HepG2 (cell line): ENCODE measurements around the gene GIPC1. TPM values are rescaled to one million over a fixed set of nuclear protein-coding genes. Genes with fewer than 3 reads are reported as not detected.

ENCODE experiments used
- ATAC-seq: fragments of 200-7000 bp; cut with Tn5 transposase; 3 replicates; pipeline ENCODE4 v1.9.1; 2020; ENCODE audit warnings: mild to moderate bottlenecking, moderate library complexity
- BruUV-seq: library from RNA; stranded (reverse); fragments of 400-500 nt; replicated peaks from 2 replicates; lab custom pipeline; 2021; lab: Mats Ljungman, UMichigan
- CTCF ChIA-PET: fragments of 300-600 bp; formaldehyde crosslinking; extraction: SDS; loops from one replicate; lab custom pipeline; 2021; ENCODE audit warnings: low total read pairs, inconsistent platforms, low intra/inter-chr PET ratio; lab: Yijun Ruan, JAX
- POLR2A ChIA-PET: fragments of 350-600 bp; sonication (Branson Sonifier 250); formaldehyde crosslinking; loops from one replicate; lab custom pipeline; 2020; ENCODE audit warnings: antibody characterized with exemption, inconsistent platforms; lab: Yijun Ruan, JAX
- DNase-seq: peaks from one replicate; pipeline ENCODE4 v3.0.0-alpha.2; 2015; ENCODE audit warnings: low spot score
- FAIRE-seq: peaks from 3 replicates; lab custom pipeline; 2011; peaks lifted over from hg19 to GRCh38; lab: Jason Lieb, UNC
- H2AFZ ChIP-seq: one replicate; pipeline ENCODE4 v1.6.1; 2011; ENCODE audit warnings: low read length, inconsistent platforms
- H3K27ac ChIP-seq: fragments of 300-600 bp; 3 replicates; pipeline ENCODE4 v1.8.0; 2011; ENCODE audit warnings: mixed run types, mild to moderate bottlenecking, mixed read lengths, low read length, inconsistent platforms; ENCODE audit not compliant: insufficient read depth; ENCODE audit errors: extremely low read length
- H3K27me3 ChIP-seq, 2 experiments: fragments of 200-600 bp in 1 of 2; 2 replicates in 1 of 2; 3 replicates in 1 of 2; pipeline versions ENCODE4 v1.6.0 to v1.8.0; 2011; ENCODE audit warnings: low read length in 2 of 2, mild to moderate bottlenecking in 2 of 2, moderate library complexity in 2 of 2, inconsistent platforms in 1 of 2; ENCODE audit not compliant: insufficient read depth in 2 of 2, control insufficient read depth in 1 of 2
- H3K36me3 ChIP-seq, 2 experiments: fragments of 200-600 bp in 1 of 2; replicated peaks in 1 of 2; 2 replicates in 1 of 2; 3 replicates in 1 of 2; pipeline versions ENCODE4 v1.5.1 to v1.8.0; 2011; ENCODE audit warnings: low read length in 2 of 2, inconsistent platforms in 1 of 2; ENCODE audit not compliant: insufficient read depth in 2 of 2, control insufficient read depth in 1 of 2
- H3K4me1 ChIP-seq: 2 replicates; pipeline ENCODE4 v1.5.1; 2012; ENCODE audit warnings: low read length, inconsistent platforms; ENCODE audit not compliant: insufficient read depth
- H3K4me2 ChIP-seq: 2 replicates; pipeline ENCODE4 v1.6.0; 2011; ENCODE audit warnings: low read depth, low read length, inconsistent platforms
- H3K4me3 ChIP-seq, 3 experiments: fragments of 200-600 bp in 1 of 3; sonication (generic), shearing (Covaris generic) in 1 of 3; replicated peaks in 1 of 3; 2 replicates each; pipeline ENCODE4 v1.5.1; 2011 to 2016; ENCODE audit warnings: low read length in 3 of 3, inconsistent platforms in 2 of 3, low read depth in 2 of 3, mild to moderate bottlenecking in 2 of 3, control low read depth in 1 of 3, mixed read lengths in 1 of 3; ENCODE audit not compliant: insufficient read depth in 1 of 3
- H3K79me2 ChIP-seq: one replicate; pipeline ENCODE4 v1.6.1; 2011; ENCODE audit warnings: low read length, inconsistent platforms; ENCODE audit not compliant: insufficient read depth
- H3K9ac ChIP-seq: 2 replicates; pipeline ENCODE4 v1.6.0; 2011; ENCODE audit warnings: mild to moderate bottlenecking, low read depth, low read length, inconsistent platforms; ENCODE audit not compliant: insufficient read depth
- H3K9me3 ChIP-seq: 2 replicates; pipeline ENCODE4 v1.5.1; 2012; ENCODE audit warnings: mild to moderate bottlenecking, low read length
- H4K20me1 ChIP-seq: 2 replicates; pipeline ENCODE4 v1.6.0; 2011; ENCODE audit warnings: inconsistent platforms, mild to moderate bottlenecking, low read length, moderate library complexity; ENCODE audit not compliant: insufficient read depth
- PCBP1 ChIP-seq: fragments of 200-400 bp; formaldehyde crosslinking; IDR thresholded peaks from 2 replicates; pipeline ENCODE4 v1.6.1; 2017; ENCODE audit warnings: mild to moderate bottlenecking, low read depth, low read length, borderline replicate concordance
- SOX5 ChIP-seq: IDR thresholded peaks from 2 replicates; pipeline ENCODE4 v1.6.1; 2016; ENCODE audit warnings: borderline replicate concordance
- WGBS: methylation state at CpG from one replicate; pipeline ENCODE4 v1.1.6; 2017; ENCODE audit warnings: low lambda C conversion rate; 5-methylcytosine and 5-hydroxymethylcytosine counted together
- in situ Hi-C: cut with HindIII; loops from 2 replicates; pipeline ENCODE4 v1.10.0; 2017; ENCODE audit warnings: low pct_unique_long_range_greater_than_20kb; ENCODE audit not compliant: extremely low pct_ligation_motif_present
- intact Hi-C: fragments of 100-400 bp; cut with micrococcal nuclease; formaldehyde crosslinking; loops from one replicate; pipeline ENCODE4 v1.10.0; 2022; ENCODE audit not compliant: unreplicated experiment
- polyA plus RNA-seq, 8 experiments: library from polyadenylated mRNA; depleted of rRNA in 3 of 8; stranded (reverse) in 7 of 8; unstranded in 1 of 8; fragments of >200 nt; fragmentation: Illumina TruSeq in 4 of 8; extraction: Trizol in 4 of 8; gene quantifications; 2 replicates each; pipeline versions ENCODE4 v1.2.1 to v1.2.3, GENCODE V29; 2011 to 2016; ENCODE audit warnings: low read depth in 4 of 8, missing spikeins in 1 of 8, mixed read lengths in 1 of 8; ENCODE audit not compliant: insufficient read depth in 1 of 8
- total RNA-seq, 5 experiments: library from RNA; depleted of rRNA; stranded (reverse); fragments of >200 nt; fragmentation: Illumina TruSeq; extraction: Trizol; gene quantifications; 2 replicates each; pipeline ENCODE4 v1.2.3, GENCODE V29; 2016; ENCODE audit warnings: low read depth in 1 of 5
- TF ChIP-seq, protein P1 (sequence below): sonication (generic); formaldehyde crosslinking; IDR thresholded peaks from 2 replicates; pipeline ENCODE4 v1.5.0; 2020; ENCODE audit warnings: missing genetic modification reagents

The GIPC1 gene
- total and polyA plus RNA-seq, 2 of the 13 experiments (the other 11 are each of a cell fraction or from before 2014, with no cell fraction given): 27.1 to 48.1 TPM

DNA sequence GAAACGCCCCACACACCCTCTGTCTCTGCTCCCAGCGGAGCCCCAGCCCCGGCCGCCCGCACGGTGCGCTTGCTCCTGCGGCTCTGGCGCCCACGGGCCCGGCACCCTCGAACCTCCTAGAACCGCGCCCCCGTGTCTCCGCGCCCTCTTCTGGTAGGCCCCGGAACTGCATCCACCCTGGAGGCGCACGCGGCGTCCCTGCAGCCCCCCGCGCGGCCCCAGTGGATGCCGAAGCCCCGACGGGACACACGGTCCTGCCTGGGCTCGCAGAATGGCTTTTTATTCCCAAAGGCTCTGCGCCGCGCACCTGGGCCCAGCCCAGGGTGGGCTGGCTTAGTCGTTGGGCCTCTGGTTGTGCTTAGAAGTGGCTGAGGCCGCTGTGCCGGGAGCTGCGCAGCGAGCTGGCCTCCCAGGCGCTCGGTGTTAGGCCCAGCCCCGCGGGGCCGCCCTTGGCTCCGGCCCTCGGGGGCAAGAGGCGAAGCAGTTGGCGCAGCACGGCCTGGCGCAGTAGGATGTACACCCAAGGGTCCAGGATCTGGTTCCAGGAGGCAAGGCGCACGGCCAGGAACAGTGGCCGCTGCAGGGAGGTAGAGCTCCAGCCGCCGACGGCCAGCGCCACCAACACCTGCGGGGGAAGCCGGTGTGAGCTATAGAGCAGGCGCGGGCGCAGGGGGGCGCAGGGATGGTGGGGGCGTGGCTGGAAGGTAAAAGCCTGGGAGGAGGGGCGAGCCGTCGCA lies 23.6 kb downstream of the GIPC1 start (continued):
- TF ChIP-seq, protein P1, sequence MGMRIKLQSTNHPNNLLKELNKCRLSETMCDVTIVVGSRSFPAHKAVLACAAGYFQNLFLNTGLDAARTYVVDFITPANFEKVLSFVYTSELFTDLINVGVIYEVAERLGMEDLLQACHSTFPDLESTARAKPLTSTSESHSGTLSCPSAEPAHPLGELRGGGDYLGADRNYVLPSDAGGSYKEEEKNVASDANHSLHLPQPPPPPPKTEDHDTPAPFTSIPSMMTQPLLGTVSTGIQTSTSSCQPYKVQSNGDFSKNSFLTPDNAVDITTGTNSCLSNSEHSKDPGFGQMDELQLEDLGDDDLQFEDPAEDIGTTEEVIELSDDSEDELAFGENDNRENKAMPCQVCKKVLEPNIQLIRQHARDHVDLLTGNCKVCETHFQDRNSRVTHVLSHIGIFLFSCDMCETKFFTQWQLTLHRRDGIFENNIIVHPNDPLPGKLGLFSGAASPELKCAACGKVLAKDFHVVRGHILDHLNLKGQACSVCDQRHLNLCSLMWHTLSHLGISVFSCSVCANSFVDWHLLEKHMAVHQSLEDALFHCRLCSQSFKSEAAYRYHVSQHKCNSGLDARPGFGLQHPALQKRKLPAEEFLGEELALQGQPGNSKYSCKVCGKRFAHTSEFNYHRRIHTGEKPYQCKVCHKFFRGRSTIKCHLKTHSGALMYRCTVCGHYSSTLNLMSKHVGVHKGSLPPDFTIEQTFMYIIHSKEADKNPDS: no peak

DNA sequence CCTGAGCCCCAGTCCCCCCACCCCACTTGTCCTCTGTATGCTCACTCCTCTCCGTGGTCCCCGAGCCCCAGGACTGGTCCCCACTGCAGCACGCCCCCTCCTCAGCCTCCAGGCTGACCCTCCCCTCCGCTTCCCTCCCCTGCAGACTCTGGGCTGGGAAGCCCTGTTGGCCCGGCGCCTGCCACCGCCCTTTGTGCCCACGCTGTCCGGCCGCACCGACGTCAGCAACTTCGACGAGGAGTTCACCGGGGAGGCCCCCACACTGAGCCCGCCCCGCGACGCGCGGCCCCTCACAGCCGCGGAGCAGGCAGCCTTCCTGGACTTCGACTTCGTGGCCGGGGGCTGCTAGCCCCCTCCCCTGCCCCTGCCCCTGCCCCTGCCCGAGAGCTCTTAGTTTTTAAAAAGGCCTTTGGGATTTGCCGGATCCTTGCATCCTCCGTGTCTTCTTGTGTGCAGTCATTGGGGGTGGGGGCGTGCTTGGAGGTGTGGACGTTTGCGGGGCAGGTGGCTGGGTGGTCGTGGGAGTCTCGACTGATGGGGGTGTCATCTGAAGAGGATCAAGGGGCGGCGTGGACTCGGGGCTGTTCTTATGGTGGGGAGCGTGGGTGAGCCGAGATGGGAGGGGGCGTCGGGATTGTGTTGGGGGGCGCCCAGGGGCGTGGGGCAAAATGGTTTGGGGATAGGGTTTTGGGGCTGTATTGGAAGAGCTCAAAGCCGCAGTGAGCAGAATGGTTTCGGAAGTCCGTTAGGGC lies 24.3 kb downstream of the GIPC1 start:
- TF ChIP-seq SOX5 (CRISPR knock-in tag): no peak
- peak; percentile 48; the same call in 1 of the 2 replicates for TF ChIP-seq PCBP1
- TF ChIP-seq, all 625 proteins: peak for 1
- intact Hi-C loops (no loop called here), in situ Hi-C loops (no loop called here)
- Histone ChIP-seq H3K4me3 (no peak overlapping the region), H3K4me2 (0 out of 2 replicates have a peak overlapping the region, but pooled peaks have one; percentile 42), H2AFZ (no peak overlapping the region), H3K4me1 (peaks cover 20% of the 10 kb centered on the region), H3K36me3 (peaks cover 0 to 2% of the 10 kb centered on the region in 2 experiments), H3K79me2 (no peaks in the 10 kb centered on the region), H4K20me1 (no peaks in the 10 kb centered on the region), H3K9me3 (no peaks in the 10 kb centered on the region), H3K9ac (no peak overlapping the region), H3K27me3 (no peaks in the 10 kb centered on the region; a peak in 1 of 5 replicates), H3K27ac (no peak overlapping the region)
- DNase-seq (no peak), FAIRE-seq (no peak), ATAC-seq (no peak)
- CTCF ChIA-PET: no interaction called here
- 91% methylated on average over 44 of the region's 46 CpGs for WGBS
- POLR2A ChIA-PET: interaction anchor here (1.0 kb wide), 1 partner anchor 47 kb away, joined by 3 read pairs; the partner anchor contains the start of gene DNAJB1
- no TSS peak for BruUV-seq
